ENCODE measurements around the gene SPOCD1.

GRCh38 chr1:31783846-31784245, 32.0 kb downstream of the SPOCD1 start:
- TF ChIP-seq, protein P1, sequence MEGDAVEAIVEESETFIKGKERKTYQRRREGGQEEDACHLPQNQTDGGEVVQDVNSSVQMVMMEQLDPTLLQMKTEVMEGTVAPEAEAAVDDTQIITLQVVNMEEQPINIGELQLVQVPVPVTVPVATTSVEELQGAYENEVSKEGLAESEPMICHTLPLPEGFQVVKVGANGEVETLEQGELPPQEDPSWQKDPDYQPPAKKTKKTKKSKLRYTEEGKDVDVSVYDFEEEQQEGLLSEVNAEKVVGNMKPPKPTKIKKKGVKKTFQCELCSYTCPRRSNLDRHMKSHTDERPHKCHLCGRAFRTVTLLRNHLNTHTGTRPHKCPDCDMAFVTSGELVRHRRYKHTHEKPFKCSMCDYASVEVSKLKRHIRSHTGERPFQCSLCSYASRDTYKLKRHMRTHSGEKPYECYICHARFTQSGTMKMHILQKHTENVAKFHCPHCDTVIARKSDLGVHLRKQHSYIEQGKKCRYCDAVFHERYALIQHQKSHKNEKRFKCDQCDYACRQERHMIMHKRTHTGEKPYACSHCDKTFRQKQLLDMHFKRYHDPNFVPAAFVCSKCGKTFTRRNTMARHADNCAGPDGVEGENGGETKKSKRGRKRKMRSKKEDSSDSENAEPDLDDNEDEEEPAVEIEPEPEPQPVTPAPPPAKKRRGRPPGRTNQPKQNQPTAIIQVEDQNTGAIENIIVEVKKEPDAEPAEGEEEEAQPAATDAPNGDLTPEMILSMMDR (IDR thresholded peaks at IDR 0.05) = no peak
- no peak for TF ChIP-seq POLR2A (IDR thresholded peaks at IDR 0.05)

Data from tibial nerve (tissue), 3 donors.